Neural progenitor cell (in vitro differentiated cells): ENCODE data around the gene EXOC6B. TPM values are rescaled to one million over a fixed set of nuclear protein-coding genes. Genes with fewer than 3 reads are reported as not detected.

Experiments
- DNase-seq: peaks from one replicate; pipeline ENCODE4 v3.0.0-alpha.2; 2016; ENCODE audit warnings: low spot score
- H2AFZ ChIP-seq: fragments of 200-600 bp; sonication (generic); replicated peaks from 2 replicates; pipeline ENCODE4 v1.6.1; 2016; ENCODE audit warnings: antibody characterized with exemption
- H3F3A ChIP-seq: fragments of 200-600 bp; sonication (generic); 2 replicates; pipeline ENCODE4 v1.6.1; 2016; ENCODE audit warnings: antibody characterized with exemption, low read depth
- H3K27ac ChIP-seq: fragments of 200-600 bp; sonication (generic); 2 replicates; pipeline ENCODE4 v1.5.1; 2016; ENCODE audit warnings: mild to moderate bottlenecking
- H3K27me3 ChIP-seq: fragments of 200-600 bp; sonication (generic); 2 replicates; pipeline ENCODE4 v1.6.1; 2016; ENCODE audit warnings: mild to moderate bottlenecking, moderate library complexity
- H3K36me3 ChIP-seq: fragments of 200-600 bp; sonication (generic); 2 replicates; pipeline ENCODE4 v1.5.1; 2016
- H3K4me1 ChIP-seq: fragments of 200-600 bp; sonication (generic); 2 replicates; pipeline ENCODE4 v1.6.1; 2016; ENCODE audit warnings: mixed run types
- H3K4me2 ChIP-seq: fragments of 200-600 bp; sonication (generic); 2 replicates; pipeline ENCODE4 v1.6.1; 2016
- H3K4me3 ChIP-seq: fragments of 200-600 bp; sonication (generic); 2 replicates; pipeline ENCODE4 v1.5.1; 2016
- H3K79me2 ChIP-seq: fragments of 200-600 bp; sonication (generic); 2 replicates; pipeline ENCODE4 v1.6.1; 2016; ENCODE audit warnings: low read depth
- H3K9ac ChIP-seq: fragments of 200-600 bp; sonication (generic); 2 replicates; pipeline ENCODE4 v1.6.1; 2016
- H3K9me3 ChIP-seq: fragments of 200-600 bp; sonication (generic); 2 replicates; pipeline ENCODE4 v1.5.1; 2016; ENCODE audit warnings: low read depth
- H4K20me1 ChIP-seq: fragments of 200-600 bp; sonication (generic); 2 replicates; pipeline ENCODE4 v1.6.1; 2016; ENCODE audit warnings: low read depth
- H3K27ac Mint-ChIP-seq: 3 replicates; pipeline ENCODE4 v1.8.0; 2021; ENCODE audit warnings: mixed read lengths
- H3K27me3 Mint-ChIP-seq: 2 replicates; pipeline ENCODE4 v1.8.0; 2022; ENCODE audit warnings: low read depth, mild to moderate bottlenecking, inconsistent platforms, moderate library complexity, mixed read lengths; ENCODE audit not compliant: insufficient read depth
- H3K36me3 Mint-ChIP-seq: 3 replicates; pipeline ENCODE4 v1.8.0; 2021; ENCODE audit warnings: mixed read lengths
- H3K4me1 Mint-ChIP-seq: 3 replicates; pipeline ENCODE4 v1.8.0; 2021; ENCODE audit warnings: mixed read lengths
- H3K4me3 Mint-ChIP-seq: 3 replicates; pipeline ENCODE4 v1.8.0; 2021; ENCODE audit warnings: mild to moderate bottlenecking, moderate library complexity, mixed read lengths
- H3K9me3 Mint-ChIP-seq: 3 replicates; pipeline ENCODE4 v1.8.0; 2020; ENCODE audit warnings: mixed read lengths
- CTCF ChIP-seq: fragments of 200-600 bp; sonication (generic); IDR thresholded peaks from 2 replicates; pipeline ENCODE4 v1.5.1; 2017; ENCODE audit warnings: antibody characterized with exemption, mild to moderate bottlenecking
- EZH2 ChIP-seq: fragments of 200-600 bp; sonication (generic); IDR thresholded peaks from 2 replicates; pipeline ENCODE4 v1.6.1; 2017; ENCODE audit warnings: antibody characterized with exemption, mild to moderate bottlenecking, moderate library complexity
- EZH2phosphoT487 ChIP-seq: fragments of 200-600 bp; sonication (generic); IDR thresholded peaks from 2 replicates; pipeline ENCODE4 v1.6.1; 2017; ENCODE audit warnings: antibody characterized with exemption
- total RNA-seq: library from RNA; depleted of rRNA; stranded (reverse); fragments of >200 nt; gene quantifications from 2 replicates; pipeline ENCODE4 v1.2.3, GENCODE V29; 2015; ENCODE audit warnings: low replicate concordance

The EXOC6B gene
- total RNA-seq, 1 donor from 2014 or later = 41.2 TPM

- H3K9me3 ChIP-seq = peaks cover 3% of the 10 kb centered on the region
- no peak overlapping the region for H3K27ac Mint-ChIP-seq
- peaks cover 19% of the 10 kb centered on the region for H3K9me3 Mint-ChIP-seq
- no peaks in the 10 kb centered on the region for H3K27me3 Mint-ChIP-seq
- H3K27me3 ChIP-seq = no peaks in the 10 kb centered on the region
- H4K20me1 ChIP-seq = peaks cover 5% of the 10 kb centered on the region
- no peak overlapping the region for H3K4me2 ChIP-seq
- no peak overlapping the region for H3K27ac ChIP-seq
- H3K36me3 Mint-ChIP-seq = peaks cover 25% of the 10 kb centered on the region
- H3F3A ChIP-seq = no peaks in the 10 kb centered on the region
- H3K4me3 ChIP-seq = no peak overlapping the region
- TF ChIP-seq CTCF = no peak
- no peak for TF ChIP-seq EZH2phosphoT487
- TF ChIP-seq EZH2 = no peak
- H3K4me1 Mint-ChIP-seq = no peaks in the 10 kb centered on the region
- no peak overlapping the region for H3K9ac ChIP-seq
- H3K36me3 ChIP-seq = peaks cover 7% of the 10 kb centered on the region
- H3K4me1 ChIP-seq = no peaks in the 10 kb centered on the region
- H3K4me3 Mint-ChIP-seq = no peak overlapping the region
- H3K79me2 ChIP-seq = peaks cover 63% of the 10 kb centered on the region
- no peak overlapping the region for H2AFZ ChIP-seq
- DNase-seq = no peak
Observed at GRCh38 chr2:72806280-72806945, 19.4 kb downstream of the EXOC6B start.

- Histone ChIP-seq H2AFZ (no peak overlapping the region), H3K9me3 (no peaks in the 10 kb centered on the region), H3K27ac (no peak overlapping the region), H3K27me3 (no peaks in the 10 kb centered on the region), H3F3A (no peaks in the 10 kb centered on the region), H3K4me1 (no peaks in the 10 kb centered on the region), H3K79me2 (peaks cover 60% of the 10 kb centered on the region), H3K36me3 (no peaks in the 10 kb centered on the region), H3K4me3 (no peak overlapping the region), H3K9ac (no peak overlapping the region), H4K20me1 (peaks cover 14% of the 10 kb centered on the region), H3K4me2 (no peak overlapping the region)
- no peak for DNase-seq
- peaks cover 6% of the 10 kb centered on the region for H3K9me3 Mint-ChIP-seq
- H3K4me1 Mint-ChIP-seq = no peaks in the 10 kb centered on the region
- no peak overlapping the region for H3K27ac Mint-ChIP-seq
- H3K27me3 Mint-ChIP-seq = no peaks in the 10 kb centered on the region
- TF ChIP-seq EZH2 (no peak), EZH2phosphoT487 (no peak), CTCF (no peak)
- peaks cover 15% of the 10 kb centered on the region for H3K36me3 Mint-ChIP-seq
- H3K4me3 Mint-ChIP-seq = no peak overlapping the region
Observed at GRCh38 chr2:72803626-72804320, 22.1 kb downstream of the EXOC6B start.

- H3F3A ChIP-seq = no peaks in the 10 kb centered on the region
- H3K4me3 Mint-ChIP-seq = no peak overlapping the region
- H2AFZ ChIP-seq = no peak overlapping the region
- H3K27me3 Mint-ChIP-seq = no peaks in the 10 kb centered on the region
- peaks cover 53% of the 10 kb centered on the region for H3K79me2 ChIP-seq
- no peaks in the 10 kb centered on the region for H3K4me1 ChIP-seq
- no peaks in the 10 kb centered on the region for H3K27me3 ChIP-seq
- no peak overlapping the region for H3K27ac Mint-ChIP-seq
- no peaks in the 10 kb centered on the region for H3K4me1 Mint-ChIP-seq
- no peaks in the 10 kb centered on the region for H3K9me3 ChIP-seq
- H3K9me3 Mint-ChIP-seq = peaks cover 4% of the 10 kb centered on the region
- peaks cover 13% of the 10 kb centered on the region for H3K36me3 Mint-ChIP-seq
- no peak for DNase-seq
- H3K36me3 ChIP-seq = no peaks in the 10 kb centered on the region
- peaks cover 15% of the 10 kb centered on the region for H4K20me1 ChIP-seq
- H3K9ac ChIP-seq = no peak overlapping the region
- no peak overlapping the region for H3K27ac ChIP-seq
- TF ChIP-seq EZH2phosphoT487 = no peak
- no peak for TF ChIP-seq CTCF
- TF ChIP-seq EZH2 = no peak
- H3K4me2 ChIP-seq = no peak overlapping the region
- no peak overlapping the region for H3K4me3 ChIP-seq
Observed at GRCh38 chr2:72803151-72803550, 22.7 kb downstream of the EXOC6B start.
